GM19023 (cell line): ENCODE measurements around the gene SLC6A6.

Experiments
- ATAC-seq: cut with Tn5 transposase; IDR thresholded peaks from one replicate; pipeline ENCODE4 v1.9.1; 2021; ENCODE audit warnings: mild to moderate bottlenecking, moderate library complexity; ENCODE audit not compliant: unreplicated experiment

Gene SLC6A6

DNA sequence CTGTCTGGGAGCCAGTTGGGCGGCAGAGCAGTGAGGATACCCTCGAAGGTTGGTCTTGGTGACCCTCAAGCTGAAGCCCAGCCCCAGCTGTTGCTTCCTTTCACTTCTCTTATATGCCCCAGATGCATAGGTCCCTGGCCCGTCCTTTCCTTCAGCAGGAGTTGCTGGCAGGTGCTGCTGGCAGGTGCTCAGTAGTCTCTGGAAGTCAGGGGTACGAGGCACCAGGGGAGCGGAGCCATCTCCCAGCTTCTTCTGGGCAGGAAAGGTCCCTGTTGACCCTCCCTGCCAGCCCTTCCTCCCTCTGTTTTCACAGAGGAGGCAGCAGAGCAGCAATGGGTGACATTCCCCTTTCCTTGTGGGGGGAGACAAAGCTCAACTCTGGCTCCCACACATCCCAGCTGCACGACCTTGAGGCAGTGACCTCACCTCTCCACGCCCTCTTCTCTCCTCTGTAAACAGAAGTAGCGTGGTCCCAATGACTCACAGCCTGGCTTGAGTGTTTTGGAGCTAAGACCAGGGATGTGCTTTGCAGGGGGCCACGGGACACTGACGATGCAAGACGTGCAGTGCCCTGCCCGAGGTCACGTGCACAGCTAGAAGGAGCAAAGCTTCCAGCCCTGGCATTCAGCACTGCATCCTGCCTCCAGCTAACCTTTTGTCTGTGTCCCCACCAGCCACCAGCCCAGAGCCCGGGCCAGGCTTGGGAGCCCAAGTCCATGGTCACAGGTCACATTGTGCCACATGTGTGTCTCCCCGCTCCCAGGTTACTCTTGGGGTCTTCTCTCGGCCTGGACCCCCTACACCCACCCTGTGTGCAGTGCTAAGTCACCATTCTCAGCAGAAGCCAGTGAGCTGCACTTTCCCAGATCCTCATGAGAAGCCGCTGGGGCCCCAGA is 49.7 kb downstream of the SLC6A6 start:
- no peak for ATAC-seq

DNA sequence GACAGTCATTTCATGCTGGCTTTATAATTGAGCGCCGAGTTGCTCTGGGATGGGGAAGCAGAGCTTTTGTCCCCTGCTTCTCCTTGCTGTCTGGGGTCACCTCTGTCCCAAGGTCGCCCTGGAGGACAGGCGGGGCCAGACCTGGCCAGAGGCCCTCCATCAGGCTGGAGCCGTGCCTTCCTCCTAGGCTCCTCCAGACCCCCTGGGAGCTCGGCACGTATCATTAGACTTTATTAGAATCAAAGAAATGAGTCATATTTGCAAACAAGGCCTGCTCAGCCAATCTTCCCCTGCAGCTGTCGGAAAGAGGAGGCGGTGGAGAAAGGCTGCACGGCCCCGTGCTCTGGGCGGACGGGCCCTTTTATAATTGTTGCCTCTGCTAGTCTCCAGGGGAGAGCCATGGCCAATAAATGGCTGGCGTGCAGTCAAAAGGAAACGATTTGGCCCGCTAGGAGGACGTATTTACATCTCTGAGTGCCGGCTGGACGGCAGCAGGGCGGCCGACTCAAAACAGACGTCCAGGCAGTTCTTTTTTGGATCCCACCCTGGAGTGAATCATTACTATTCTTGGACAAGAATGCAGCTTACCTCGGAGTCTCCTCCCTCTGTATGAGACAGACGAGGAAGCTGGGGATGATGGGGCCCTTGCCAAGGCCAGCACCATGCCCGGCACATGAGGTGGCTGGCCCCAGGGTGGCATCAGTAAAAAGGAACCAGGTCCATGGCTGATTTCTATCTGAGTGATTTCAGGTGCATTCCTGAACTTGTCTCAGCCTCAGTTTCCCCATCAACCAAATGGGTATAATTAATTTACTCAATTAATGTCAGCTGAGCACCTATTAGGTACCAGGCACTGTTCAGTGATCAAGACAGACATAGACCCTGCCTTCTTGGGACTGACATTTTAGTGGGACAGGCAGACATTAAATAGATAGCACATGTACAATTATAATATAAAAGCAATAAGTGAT is 50.6 kb downstream of the SLC6A6 start:
- ATAC-seq = no peak

DNA sequence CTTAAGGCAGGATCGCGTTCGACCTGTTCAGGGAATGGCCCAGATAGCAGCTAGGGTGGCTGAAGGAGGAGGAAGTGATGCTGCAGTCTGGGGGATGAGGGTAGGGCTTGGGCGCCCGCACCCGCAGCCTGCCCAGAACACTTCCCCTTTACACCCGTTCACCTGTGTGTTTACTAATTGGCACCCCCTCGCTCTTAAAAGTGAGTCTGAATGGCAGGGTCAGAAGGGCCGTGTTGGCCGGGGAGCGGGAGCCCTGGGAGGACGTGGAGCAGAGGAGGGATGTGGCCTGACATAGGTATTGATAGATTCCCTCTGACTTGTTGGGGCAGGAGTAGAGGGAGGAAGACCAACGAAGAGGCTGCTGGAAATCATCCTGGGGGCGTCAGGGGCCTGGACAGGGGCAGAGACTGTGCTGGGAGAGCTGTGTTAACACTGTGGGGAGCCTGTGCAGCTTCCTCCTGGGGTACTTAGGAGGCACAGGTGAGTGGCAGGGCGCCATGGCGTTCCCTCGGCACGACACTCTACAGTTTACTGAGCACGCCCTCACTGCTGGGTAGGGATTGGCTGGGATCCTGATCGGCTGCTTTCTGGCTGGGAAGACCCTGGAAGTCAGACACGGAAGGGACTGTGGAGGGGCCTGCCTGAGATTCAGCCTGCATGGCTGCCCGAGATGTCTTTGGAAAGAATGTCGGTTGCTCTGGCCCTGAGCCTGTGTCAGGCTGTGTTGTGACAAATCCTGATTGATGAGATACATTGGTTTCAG is 51.7 kb downstream of the SLC6A6 start:
- no peak for ATAC-seq

- ATAC-seq = no peak
Observed at GRCh38 chr3:14454639-14455310, 52.4 kb downstream of the SLC6A6 start.

DNA sequence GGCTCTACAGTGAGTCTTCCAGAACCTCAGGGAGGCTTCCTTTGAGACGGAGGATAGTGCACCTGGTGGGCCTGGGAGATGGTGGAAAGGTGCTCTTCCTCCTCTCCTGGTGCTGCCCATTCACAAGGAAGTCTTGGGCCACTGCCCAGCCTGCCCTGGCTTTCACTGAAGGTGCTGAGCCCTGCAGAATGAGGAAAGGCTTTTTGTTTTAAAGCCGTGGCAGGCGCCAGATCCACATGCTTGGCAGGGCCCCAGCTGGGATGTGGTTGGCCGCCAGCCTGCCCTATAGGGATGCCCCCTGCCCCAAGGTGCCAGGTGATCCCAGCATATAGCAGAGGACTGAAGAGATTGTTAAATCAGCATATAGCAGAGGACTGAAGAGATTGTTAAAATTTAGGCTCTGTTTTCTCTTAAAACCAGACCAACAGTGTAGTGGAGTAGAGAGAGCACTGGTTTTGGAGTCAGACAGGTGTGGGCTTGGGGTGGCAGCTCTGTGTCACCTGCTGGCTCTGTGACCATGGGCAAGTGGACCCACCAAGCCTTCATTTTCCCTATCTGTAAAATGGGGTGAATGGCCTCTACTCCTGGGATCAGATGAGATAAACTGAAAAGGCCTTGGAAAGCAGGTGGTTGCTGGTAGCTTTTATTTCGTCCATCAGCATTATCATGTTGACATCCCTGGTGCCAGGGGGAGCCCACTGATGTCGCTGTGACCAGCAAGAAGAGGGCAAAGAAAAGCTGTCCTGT is 53.3 kb downstream of the SLC6A6 start:
- ATAC-seq = no peak

DNA sequence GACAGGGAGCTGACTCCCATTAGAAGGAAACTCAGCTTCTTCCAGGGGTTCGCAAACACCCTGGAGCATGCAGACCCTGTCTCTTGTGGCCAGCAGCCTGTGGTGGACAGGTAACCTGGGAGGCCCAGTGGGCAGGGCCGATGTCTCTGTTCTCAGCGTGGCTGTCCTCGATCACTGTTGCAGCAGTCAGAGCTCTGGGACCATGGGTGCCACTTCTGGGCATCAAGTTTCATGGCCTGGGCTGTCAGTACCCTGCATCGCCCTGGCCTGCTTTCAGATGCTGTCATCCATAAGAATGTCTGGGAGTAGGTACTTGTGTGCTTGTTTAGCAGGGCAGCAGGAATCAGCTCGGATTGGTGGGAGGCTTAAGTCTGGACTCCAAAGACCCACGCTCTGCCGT is 54.4 kb downstream of the SLC6A6 start:
- no peak for ATAC-seq

GRCh38 chr3:14457481-14457880 is 55.1 kb downstream of the SLC6A6 start:
- ATAC-seq = no peak

DNA sequence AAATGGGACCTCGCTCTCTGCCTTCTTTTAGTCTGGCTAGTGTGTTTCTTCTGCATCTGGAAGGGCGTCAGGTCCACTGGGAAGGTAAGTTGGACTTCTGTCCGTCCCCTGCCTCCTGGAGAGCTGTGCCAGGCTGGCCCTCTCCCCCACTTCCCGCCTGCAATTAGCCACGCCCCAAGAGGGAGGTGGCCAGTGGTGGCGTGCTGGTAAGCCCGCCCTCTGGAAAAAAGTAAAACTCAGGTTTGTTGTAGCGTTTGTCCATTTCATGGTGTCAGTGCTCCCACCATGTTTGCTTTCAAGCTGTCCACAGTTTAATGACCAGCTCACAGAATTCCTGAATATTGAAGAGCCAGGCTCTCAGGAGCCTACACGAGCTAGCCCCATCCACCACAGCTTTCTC is 55.6 kb downstream of the SLC6A6 start:
- ATAC-seq = no peak

GRCh38 chr3:14458434-14459275 is 56.2 kb downstream of the SLC6A6 start:
- no peak for ATAC-seq

DNA sequence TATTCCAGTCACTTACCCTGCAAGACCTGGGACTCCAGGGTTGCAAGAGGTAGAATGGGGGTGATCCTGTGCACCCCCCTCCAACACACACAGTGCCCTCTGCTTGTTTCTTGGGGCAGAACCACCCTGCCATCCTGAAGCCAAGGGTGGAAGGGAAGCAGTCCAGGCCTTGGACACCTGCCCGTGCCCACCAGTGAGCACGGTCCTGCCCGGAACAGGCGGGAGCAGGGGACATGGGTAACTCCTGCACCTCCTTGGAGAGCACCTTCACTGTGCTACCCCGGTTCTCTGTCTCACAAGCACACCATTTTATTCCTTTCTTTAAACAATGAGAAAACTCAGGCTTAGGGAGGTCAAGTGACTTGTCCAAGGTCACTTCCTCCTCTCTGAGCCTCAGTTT is 57.0 kb downstream of the SLC6A6 start:
- ATAC-seq = no peak

DNA sequence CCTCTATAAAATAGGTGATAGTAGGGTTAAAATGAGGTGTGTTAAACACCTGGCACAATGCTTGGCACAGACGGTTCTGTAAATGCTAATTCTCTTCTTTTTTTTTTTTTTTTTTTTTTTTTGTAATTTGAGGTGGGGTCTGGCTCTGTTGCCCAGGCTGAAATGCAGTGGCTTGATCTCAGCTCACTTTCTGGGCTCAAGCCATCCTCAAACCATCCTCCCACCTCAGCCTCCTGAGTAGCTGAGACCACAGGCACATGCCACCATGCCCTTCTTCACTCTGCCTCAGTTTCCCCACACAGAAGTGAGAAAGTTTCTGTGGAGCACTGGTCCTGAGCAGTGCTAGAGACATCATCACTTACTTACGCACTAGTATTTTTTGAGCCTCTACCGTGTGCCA is 57.4 kb downstream of the SLC6A6 start:
- ATAC-seq = no peak

GRCh38 chr3:14460342-14461005 is 58.1 kb downstream of the SLC6A6 start:
- ATAC-seq = no peak

DNA sequence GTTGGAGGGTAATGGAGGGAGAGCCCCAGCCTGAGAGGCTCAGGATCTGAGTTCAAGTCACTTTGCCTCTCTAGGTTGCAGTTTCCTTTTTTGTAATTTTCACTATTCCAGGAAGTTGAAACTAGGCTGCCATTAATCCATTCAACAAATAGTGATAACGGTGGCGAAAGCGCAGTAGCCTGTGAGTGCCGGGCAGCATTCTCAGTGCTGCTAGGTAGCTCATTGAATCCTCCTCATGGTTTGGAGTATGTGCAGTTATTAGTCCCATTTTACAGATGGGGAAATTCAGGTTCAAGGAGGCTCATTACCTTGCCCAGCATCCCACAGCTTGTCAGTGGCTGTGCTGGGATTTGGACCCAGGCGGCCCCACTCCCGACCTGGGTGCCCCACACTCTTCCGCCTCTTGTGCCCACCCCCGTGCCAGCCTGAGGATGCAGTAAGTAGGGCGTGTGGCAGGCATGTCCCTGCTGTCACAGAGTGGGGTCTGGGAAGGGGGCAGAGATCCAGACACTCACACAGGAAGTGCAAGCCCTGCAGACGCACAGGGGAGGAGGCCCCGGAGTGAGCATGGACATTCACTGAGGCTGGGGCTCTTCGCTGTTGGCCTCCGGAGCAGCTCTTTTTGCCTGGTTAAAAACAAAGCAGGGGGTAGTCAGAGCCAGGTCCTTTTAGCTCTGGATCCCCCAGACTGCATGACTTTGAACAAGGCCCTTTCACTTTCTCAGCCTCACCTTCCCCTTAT is 58.8 kb downstream of the SLC6A6 start:
- ATAC-seq = no peak

- peak; percentile 62 for ATAC-seq
Observed at GRCh38 chr3:14461748-14462324, 59.4 kb downstream of the SLC6A6 start.

- no peak for ATAC-seq
Observed at GRCh38 chr3:14462738-14463137, 60.3 kb downstream of the SLC6A6 start.

DNA sequence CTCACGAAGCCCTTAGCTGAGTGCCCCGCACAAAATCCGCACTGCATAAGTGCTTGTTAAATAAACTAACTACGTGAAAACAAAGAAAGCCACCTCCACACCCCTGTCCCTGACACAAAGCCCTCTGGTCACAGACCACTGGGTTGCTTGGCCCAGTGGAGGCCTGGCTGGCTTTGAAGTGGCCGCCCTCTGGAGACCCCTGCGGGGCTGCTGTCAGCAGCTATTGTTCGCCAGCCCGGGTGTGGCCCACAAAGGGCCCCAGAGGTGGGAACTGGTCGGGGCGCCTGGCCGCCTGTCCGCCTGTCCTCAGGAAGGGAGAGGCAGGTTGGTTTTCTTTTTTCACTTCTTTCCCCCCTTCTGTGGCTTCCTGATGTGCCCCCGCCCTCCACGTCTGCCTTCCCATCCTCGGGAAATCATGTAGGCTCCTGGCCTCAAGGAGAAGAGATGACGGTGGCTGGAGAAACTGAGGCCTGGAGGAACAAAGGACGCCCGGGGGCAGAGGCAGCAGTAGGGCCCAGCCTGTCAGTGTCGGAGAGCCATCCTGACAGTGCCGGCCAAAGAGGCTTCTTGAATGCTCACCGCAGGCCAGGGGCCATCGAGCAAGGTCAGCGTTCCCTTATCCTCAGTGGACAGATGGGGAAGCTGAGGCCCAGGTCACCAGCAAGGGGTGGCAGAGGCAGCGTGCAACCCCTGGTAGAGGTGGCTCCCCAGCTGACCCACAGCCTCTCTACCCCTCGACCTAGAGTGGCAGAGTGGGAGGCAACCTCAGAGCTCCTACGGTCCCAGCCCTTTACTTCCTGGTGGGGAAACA is 61.1 kb downstream of the SLC6A6 start:
- no peak for ATAC-seq

DNA sequence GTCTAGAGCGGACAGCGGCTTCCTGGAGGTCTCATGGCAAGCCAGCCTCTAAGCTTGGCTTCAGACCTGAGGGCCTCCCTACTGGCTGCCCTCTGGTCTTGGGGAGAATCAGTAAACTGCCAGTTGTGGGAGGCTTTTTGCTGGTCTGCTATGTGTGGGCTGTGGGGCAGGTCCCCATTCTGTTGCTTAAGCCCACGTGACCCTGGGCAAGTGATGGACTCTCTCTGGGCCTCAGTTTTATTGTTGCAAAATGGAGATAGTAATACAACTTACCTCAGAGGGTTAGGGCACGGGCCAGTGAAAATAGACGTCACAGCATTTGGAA is 61.7 kb downstream of the SLC6A6 start:
- ATAC-seq = no peak
